Testis (tissue), 2 donors: ENCODE measurements around the gene ERC1.

Experiments used
- CTCF ChIP-seq, 3 experiments: fragments of 450-650 bp in 2 of 3; fragments of 200-600 bp in 1 of 3; sonication (generic) in 1 of 3; IDR thresholded peaks; one replicate each; pipeline ENCODE4 v1.5.1; 2016 to 2019; ENCODE audit warnings: antibody characterized with exemption in 3 of 3, mild to moderate bottlenecking in 2 of 3, moderate library complexity in 1 of 3
- POLR2A ChIP-seq: fragments of 450-650 bp; IDR thresholded peaks from one replicate; pipeline ENCODE4 v1.6.1; 2017; ENCODE audit warnings: antibody characterized with exemption, mild to moderate bottlenecking, moderate library complexity

- TF ChIP-seq CTCF (IDR thresholded peaks at IDR 0.05) (no peak), POLR2A (no peak)
These were observed 243.1 kb downstream of the ERC1 start for GRCh38 chr12:1234073-1234472.
